GM12878 (cell line): ENCODE results near the gene GOSR2. TPM values are rescaled to one million over a fixed set of nuclear protein-coding genes. Genes with fewer than 3 reads are reported as not detected.

Experiments
- ATAC-seq: fragments of 200-7000 bp; cut with Tn5 transposase; 3 replicates; pipeline ENCODE4 v1.9.1; 2020; ENCODE audit warnings: mild to moderate bottlenecking, moderate library complexity
- BruUV-seq: library from RNA; stranded (reverse); fragments of 400-500 nt; replicated peaks from 2 replicates; lab custom pipeline; 2021; lab: Mats Ljungman, UMichigan
- CTCF ChIA-PET: fragments of 300-600 bp; sonication (Branson Sonifier 250); formaldehyde crosslinking; extraction: SDS; loops from one replicate; lab custom pipeline; 2021; ENCODE audit warnings: inconsistent platforms; lab: Yijun Ruan, JAX
- POLR2A ChIA-PET: fragments of 350-600 bp; formaldehyde crosslinking; extraction: SDS; loops from one replicate; lab custom pipeline; 2021; ENCODE audit warnings: inconsistent platforms; lab: Charles Lee
- RAD21 ChIA-PET: fragments of 300-600 bp; sonication (Branson Sonifier 250); formaldehyde crosslinking; loops from one replicate; lab custom pipeline; 2023; ENCODE audit warnings: antibody characterized with exemption; ENCODE audit not compliant: unreplicated experiment; lab: Charles Lee
- SMC1A ChIA-PET: fragments of 300-600 bp; sonication (Branson Sonifier 250); formaldehyde crosslinking; loops from one replicate; lab custom pipeline; 2023; ENCODE audit not compliant: unreplicated experiment, uncharacterized antibody; lab: Charles Lee
- DNase-seq: peaks from one replicate; pipeline ENCODE4 v3.0.0-alpha.2; 2011; ENCODE audit warnings: low read depth, low spot score
- FAIRE-seq: peaks from 3 replicates; lab custom pipeline; 2011; peaks lifted over from hg19 to GRCh38; lab: Jason Lieb, UNC
- H2AFZ ChIP-seq: 2 replicates; pipeline ENCODE4 v1.6.0; 2011; ENCODE audit warnings: low read depth, low read length, control low read depth; ENCODE audit not compliant: control insufficient read depth
- H3K27ac ChIP-seq: 2 replicates; pipeline ENCODE4 v1.5.1; 2011; ENCODE audit warnings: control low read depth; ENCODE audit not compliant: control insufficient read depth, insufficient read depth
- H3K27me3 ChIP-seq, 2 experiments: replicated peaks in 1 of 2; 2 replicates each; pipeline versions ENCODE4 v1.6.0 to v1.6.1; 2011; ENCODE audit warnings: low read length in 1 of 2; ENCODE audit not compliant: control insufficient read depth in 2 of 2, insufficient read depth in 2 of 2
- H3K36me3 ChIP-seq, 2 experiments: 2 replicates each; pipeline ENCODE4 v1.5.1; 2011; ENCODE audit warnings: low read length in 1 of 2; ENCODE audit not compliant: control insufficient read depth in 2 of 2, insufficient read depth in 2 of 2
- H3K4me1 ChIP-seq: 2 replicates; pipeline ENCODE4 v1.6.1; 2011; ENCODE audit warnings: mild to moderate bottlenecking, low read length, moderate library complexity, mixed read lengths; ENCODE audit not compliant: control insufficient read depth, insufficient read depth
- H3K4me2 ChIP-seq: 2 replicates; pipeline ENCODE4 v1.6.0; 2011; ENCODE audit warnings: control low read depth; ENCODE audit not compliant: control insufficient read depth, insufficient read depth
- H3K4me3 ChIP-seq: fragments of 200-600 bp; sonication (generic); 2 replicates; pipeline ENCODE4 v1.5.1; 2016
- H3K79me2 ChIP-seq: 2 replicates; pipeline ENCODE4 v1.6.0; 2011; ENCODE audit warnings: low read length; ENCODE audit not compliant: control insufficient read depth, insufficient read depth
- H3K9ac ChIP-seq: 2 replicates; pipeline ENCODE4 v1.8.0; 2011; ENCODE audit warnings: low read length, control low read depth, mixed read lengths; ENCODE audit not compliant: control insufficient read depth, insufficient read depth
- H3K9me3 ChIP-seq: replicated peaks from 3 replicates; pipeline ENCODE4 v1.5.1; 2011; ENCODE audit warnings: mild to moderate bottlenecking, low read length; ENCODE audit not compliant: control insufficient read depth, insufficient read depth
- H4K20me1 ChIP-seq: 2 replicates; pipeline ENCODE4 v1.6.0; 2011; ENCODE audit not compliant: control insufficient read depth, insufficient read depth
- BMI1 ChIP-seq: fragments of 450-650 bp; IDR thresholded peaks from 2 replicates; pipeline ENCODE4 v1.6.1; 2016; ENCODE audit warnings: mild to moderate bottlenecking, moderate library complexity, borderline replicate concordance
- CBX5 ChIP-seq: sonication (generic); IDR thresholded peaks from 2 replicates; pipeline ENCODE4 v1.6.1; 2016; ENCODE audit warnings: low read depth, moderate library complexity, mild to moderate bottlenecking, inconsistent platforms
- CHD1 ChIP-seq: IDR thresholded peaks from 2 replicates; pipeline ENCODE4 v1.6.1; 2012; ENCODE audit warnings: low read depth, low read length, improper control_type of control experiment
- EP300 ChIP-seq, 2 experiments: fragments of 150-350 bp in 1 of 2; IDR thresholded peaks; 2 replicates each; pipeline ENCODE4 v1.6.1; 2011 to 2012; ENCODE audit warnings: low read depth in 2 of 2, low read length in 2 of 2, borderline replicate concordance in 1 of 2, improper control_type of control experiment in 1 of 2, inconsistent platforms in 1 of 2; ENCODE audit not compliant: control insufficient read depth in 1 of 2
- FOS ChIP-seq: IDR thresholded peaks from 3 replicates; pipeline ENCODE4 v1.6.1; 2011; ENCODE audit warnings: borderline replicate concordance; ENCODE audit not compliant: insufficient read length; ENCODE audit errors: extremely low read depth
- IRF4 ChIP-seq: IDR thresholded peaks from 2 replicates; pipeline ENCODE4 v1.6.1; 2011; ENCODE audit warnings: low read depth, low read length
- KDM1A ChIP-seq: fragments of 200-600 bp; sonication (generic); IDR thresholded peaks from 2 replicates; pipeline ENCODE4 v1.6.1; 2016; ENCODE audit warnings: borderline replicate concordance
- NFXL1 ChIP-seq: fragments of 450-650 bp; IDR thresholded peaks from 2 replicates; pipeline ENCODE4 v1.6.1; 2017; ENCODE audit warnings: antibody characterized with exemption, mild to moderate bottlenecking, borderline replicate concordance
- POLR2AphosphoS5 ChIP-seq: IDR thresholded peaks from 2 replicates; pipeline ENCODE4 v1.6.1; 2011; ENCODE audit warnings: mild to moderate bottlenecking, low read length, inconsistent platforms
- SUPT20H ChIP-seq: IDR thresholded peaks from 2 replicates; pipeline ENCODE4 v1.6.1; 2011; ENCODE audit warnings: low read depth, mild to moderate bottlenecking, low read length, moderate library complexity, borderline replicate concordance; ENCODE audit not compliant: control insufficient read depth
- WGBS: methylation state at CpG from one replicate; pipeline ENCODE4 v1.1.6; 2016; ENCODE audit warnings: low lambda C conversion rate; ENCODE audit not compliant: insufficient replicate concordance, insufficient coverage; ENCODE audit errors: missing lambda C conversion rate; 5-methylcytosine and 5-hydroxymethylcytosine counted together
- in situ Hi-C: fragments of 300-500 bp; cut with MboI; formaldehyde crosslinking; loops from 9 replicates; pipeline ENCODE4 v1.14.3; 2018; ENCODE audit warnings: mixed read lengths
- intact Hi-C: fragments of 100-400 bp; cut with micrococcal nuclease; formaldehyde crosslinking; loops from one replicate; pipeline ENCODE4 v1.14.2; 2022; ENCODE audit not compliant: unreplicated experiment
- polyA plus RNA-seq, 11 experiments: library from polyadenylated mRNA; depleted of rRNA in 4 of 11; unstranded in 6 of 11; stranded (reverse) in 5 of 11; fragments of >200 nt; fragmentation: Nextera tagmentation in 4 of 11; fragmentation: Illumina TruSeq in 1 of 11; extraction: Ambion mirVana in 4 of 11; extraction: Trizol in 1 of 11; gene quantifications; 1 replicate in 1 of 11; 2 replicates in 10 of 11; pipeline versions ENCODE4 v1.2.1 to v1.2.3, GENCODE V29; 2011 to 2016; ENCODE audit warnings: inconsistent platforms in 2 of 11, missing spikeins in 2 of 11, low read depth in 1 of 11
- total RNA-seq, 4 experiments: library from RNA; depleted of rRNA in 3 of 4; stranded (reverse); fragments of >200 nt in 3 of 4; fragmentation: Illumina TruSeq in 1 of 4; extraction: Trizol in 1 of 4; gene quantifications; 2 replicates each; pipeline versions ENCODE4 v1.2.1 to v1.2.3, GENCODE V29; 2013 to 2021
- TF ChIP-seq, protein P1 (sequence below): IDR thresholded peaks from 2 replicates; pipeline ENCODE4 v1.6.1; 2012; ENCODE audit warnings: mild to moderate bottlenecking, low read depth, low read length

GOSR2 gene
- total and polyA plus RNA-seq, 10 of the 15 experiments (the other 5 are each of a cell fraction or from before 2014, with no cell fraction given), result 30.1 to 64.5 (median 47.0) TPM

DNA sequence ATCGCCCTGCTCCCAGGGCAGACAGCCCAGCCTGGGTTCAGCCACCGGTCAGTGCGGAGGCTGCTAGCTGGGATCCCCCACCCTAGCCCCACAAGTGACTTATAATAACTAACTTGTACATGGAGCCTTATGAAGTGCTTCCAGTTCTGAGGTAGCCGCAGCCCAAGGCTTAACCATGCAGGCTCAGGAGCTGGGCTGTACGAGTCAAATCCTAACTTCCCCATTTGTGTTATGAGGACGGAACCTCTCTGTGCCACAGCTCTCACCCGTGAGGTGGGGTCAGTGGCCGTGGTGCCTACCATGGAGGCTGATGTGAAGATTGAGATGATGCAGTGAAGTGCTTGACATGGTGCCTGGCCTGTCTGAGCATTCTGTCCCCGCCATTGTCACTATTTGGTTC lies 27.8 kb upstream of the GOSR2 start:
- Histone ChIP-seq H3K36me3 (no peaks in the 10 kb centered on the region), H3K9ac (no peak overlapping the region), H3K79me2 (no peaks in the 10 kb centered on the region), H3K9me3 (no peaks in the 10 kb centered on the region), H3K4me1 (no peaks in the 10 kb centered on the region), H2AFZ (no peak overlapping the region), H3K27ac (no peak overlapping the region), H3K4me3 (no peak overlapping the region), H3K4me2 (no peak overlapping the region), H4K20me1 (peaks cover 1% of the 10 kb centered on the region; the same call in 1 of the 2 replicates), H3K27me3 (peaks cover 3% of the 10 kb centered on the region in 2 experiments; a peak in 3 of 4 replicates)
- SMC1A ChIA-PET, result no interaction called here
- POLR2A ChIA-PET, result interaction anchor here (0.6 kb wide), 1 partner anchor 38 kb away, joined by 5 read pairs; no protein-coding TSS in a partner anchor
- intact Hi-C loops, result no loop called here
- WGBS, result 31% methylated on average over 9 of the region's 9 CpGs
- no peak for TF ChIP-seq IRF4
- TF ChIP-seq FOS, result no peak
- no peak for TF ChIP-seq POLR2AphosphoS5
- no peak for TF ChIP-seq BMI1
- TF ChIP-seq NFXL1, result no peak
- TF ChIP-seq, protein P1, sequence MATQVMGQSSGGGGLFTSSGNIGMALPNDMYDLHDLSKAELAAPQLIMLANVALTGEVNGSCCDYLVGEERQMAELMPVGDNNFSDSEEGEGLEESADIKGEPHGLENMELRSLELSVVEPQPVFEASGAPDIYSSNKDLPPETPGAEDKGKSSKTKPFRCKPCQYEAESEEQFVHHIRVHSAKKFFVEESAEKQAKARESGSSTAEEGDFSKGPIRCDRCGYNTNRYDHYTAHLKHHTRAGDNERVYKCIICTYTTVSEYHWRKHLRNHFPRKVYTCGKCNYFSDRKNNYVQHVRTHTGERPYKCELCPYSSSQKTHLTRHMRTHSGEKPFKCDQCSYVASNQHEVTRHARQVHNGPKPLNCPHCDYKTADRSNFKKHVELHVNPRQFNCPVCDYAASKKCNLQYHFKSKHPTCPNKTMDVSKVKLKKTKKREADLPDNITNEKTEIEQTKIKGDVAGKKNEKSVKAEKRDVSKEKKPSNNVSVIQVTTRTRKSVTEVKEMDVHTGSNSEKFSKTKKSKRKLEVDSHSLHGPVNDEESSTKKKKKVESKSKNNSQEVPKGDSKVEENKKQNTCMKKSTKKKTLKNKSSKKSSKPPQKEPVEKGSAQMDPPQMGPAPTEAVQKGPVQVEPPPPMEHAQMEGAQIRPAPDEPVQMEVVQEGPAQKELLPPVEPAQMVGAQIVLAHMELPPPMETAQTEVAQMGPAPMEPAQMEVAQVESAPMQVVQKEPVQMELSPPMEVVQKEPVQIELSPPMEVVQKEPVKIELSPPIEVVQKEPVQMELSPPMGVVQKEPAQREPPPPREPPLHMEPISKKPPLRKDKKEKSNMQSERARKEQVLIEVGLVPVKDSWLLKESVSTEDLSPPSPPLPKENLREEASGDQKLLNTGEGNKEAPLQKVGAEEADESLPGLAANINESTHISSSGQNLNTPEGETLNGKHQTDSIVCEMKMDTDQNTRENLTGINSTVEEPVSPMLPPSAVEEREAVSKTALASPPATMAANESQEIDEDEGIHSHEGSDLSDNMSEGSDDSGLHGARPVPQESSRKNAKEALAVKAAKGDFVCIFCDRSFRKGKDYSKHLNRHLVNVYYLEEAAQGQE, result no peak
- no peak for TF ChIP-seq CHD1
- TF ChIP-seq EP300 (IDR thresholded peaks at IDR 0.05; ENCODE audit: borderline replicate concordance in 1 of 2, control insufficient read depth in 1 of 2, low read depth in 2 of 2, low read length in 2 of 2), result no peak
- TF ChIP-seq CBX5, result no peak
- no peak for TF ChIP-seq KDM1A
- TF ChIP-seq SUPT20H, result no peak
- CTCF ChIA-PET, result no interaction called here
- in situ Hi-C loops, result loop anchor here (10.0 kb wide), 1 partner anchor 100 kb away; no protein-coding TSS in a partner anchor
- RAD21 ChIA-PET, result no interaction called here
- FAIRE-seq, result no peak
- DNase-seq, result no peak
- no TSS peak for BruUV-seq
- ATAC-seq, result no peak
